Neural progenitor cell (in vitro differentiated cells): Measurements from ENCODE around the gene RAB25.

Experiments used
- CTCF ChIP-seq: fragments of 200-600 bp; sonication (generic); IDR thresholded peaks from 2 replicates; pipeline ENCODE4 v1.5.1; 2017; ENCODE audit warnings: antibody characterized with exemption, mild to moderate bottlenecking
- EZH2phosphoT487 ChIP-seq: fragments of 200-600 bp; sonication (generic); IDR thresholded peaks from 2 replicates; pipeline ENCODE4 v1.6.1; 2017; ENCODE audit warnings: antibody characterized with exemption

GRCh38 chr1:156090138-156090839, 29.3 kb downstream of the RAB25 start:
- TF ChIP-seq EZH2phosphoT487, result no peak
- no peak for TF ChIP-seq CTCF
